ENCODE results near the gene CDC42SE2. TPM values are rescaled to one million over a fixed set of nuclear protein-coding genes. Genes with fewer than 3 reads are reported as not detected.
"Not testable (repeated sequence)": the region's sequence is repeated elsewhere in the genome, so short reads cannot be mapped to it uniquely, and the experiment has no call there.

CDC42SE2 gene
- total RNA-seq, 1 experiment from 2014 or later: 46.1 TPM

GRCh38 chr5:131396015-131396414 is 132.2 kb downstream of the CDC42SE2 start:
- Histone ChIP-seq H3K36me3 (ENCODE audit: control insufficient read depth, insufficient read depth, low read length) (peaks cover 19% of the 10 kb centered on the region), H3K9me3 (ENCODE audit: control insufficient read depth, insufficient read depth, low read depth, low read length) (no peaks in the 10 kb centered on the region), H3K27me3 (ENCODE audit: control insufficient read depth, insufficient read depth, low read length) (no peaks in the 10 kb centered on the region), H3K27ac (ENCODE audit: low read length) (no peak overlapping the region), H3K4me1 (ENCODE audit: control insufficient read depth, insufficient read depth, low read length) (peaks cover 3% of the 10 kb centered on the region; the same call in 1 of the 2 replicates), H3K4me3 (ENCODE audit: low read depth in 2 of 2, low read length in 2 of 2) (no peak overlapping the region)
- no TSS peak for BruUV-seq (replicated peaks)
- intact Hi-C loops (cut with micrococcal nuclease; ENCODE audit: unreplicated experiment) (no loop called here), in situ Hi-C loops (cut with HindIII; ENCODE audit: low pct_unique_long_range_greater_than_20kb, low sequenced_read_pairs) (no loop called here)
- no peak for ATAC-seq
- TF ChIP-seq SIN3A (IDR thresholded peaks at IDR 0.05; ENCODE audit: borderline replicate concordance, insufficient read depth, low read depth, low read length) (no peak), TCF7L2 (IDR thresholded peaks at IDR 0.05; ENCODE audit: low read depth, low read length) (no peak), POLR2AphosphoS5 (IDR thresholded peaks at IDR 0.05; ENCODE audit: low read depth, low read length) (no peak)
- TF ChIP-seq, protein P1, sequence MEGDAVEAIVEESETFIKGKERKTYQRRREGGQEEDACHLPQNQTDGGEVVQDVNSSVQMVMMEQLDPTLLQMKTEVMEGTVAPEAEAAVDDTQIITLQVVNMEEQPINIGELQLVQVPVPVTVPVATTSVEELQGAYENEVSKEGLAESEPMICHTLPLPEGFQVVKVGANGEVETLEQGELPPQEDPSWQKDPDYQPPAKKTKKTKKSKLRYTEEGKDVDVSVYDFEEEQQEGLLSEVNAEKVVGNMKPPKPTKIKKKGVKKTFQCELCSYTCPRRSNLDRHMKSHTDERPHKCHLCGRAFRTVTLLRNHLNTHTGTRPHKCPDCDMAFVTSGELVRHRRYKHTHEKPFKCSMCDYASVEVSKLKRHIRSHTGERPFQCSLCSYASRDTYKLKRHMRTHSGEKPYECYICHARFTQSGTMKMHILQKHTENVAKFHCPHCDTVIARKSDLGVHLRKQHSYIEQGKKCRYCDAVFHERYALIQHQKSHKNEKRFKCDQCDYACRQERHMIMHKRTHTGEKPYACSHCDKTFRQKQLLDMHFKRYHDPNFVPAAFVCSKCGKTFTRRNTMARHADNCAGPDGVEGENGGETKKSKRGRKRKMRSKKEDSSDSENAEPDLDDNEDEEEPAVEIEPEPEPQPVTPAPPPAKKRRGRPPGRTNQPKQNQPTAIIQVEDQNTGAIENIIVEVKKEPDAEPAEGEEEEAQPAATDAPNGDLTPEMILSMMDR (IDR thresholded peaks at IDR 0.05): no peak
- TF ChIP-seq, protein P2, sequence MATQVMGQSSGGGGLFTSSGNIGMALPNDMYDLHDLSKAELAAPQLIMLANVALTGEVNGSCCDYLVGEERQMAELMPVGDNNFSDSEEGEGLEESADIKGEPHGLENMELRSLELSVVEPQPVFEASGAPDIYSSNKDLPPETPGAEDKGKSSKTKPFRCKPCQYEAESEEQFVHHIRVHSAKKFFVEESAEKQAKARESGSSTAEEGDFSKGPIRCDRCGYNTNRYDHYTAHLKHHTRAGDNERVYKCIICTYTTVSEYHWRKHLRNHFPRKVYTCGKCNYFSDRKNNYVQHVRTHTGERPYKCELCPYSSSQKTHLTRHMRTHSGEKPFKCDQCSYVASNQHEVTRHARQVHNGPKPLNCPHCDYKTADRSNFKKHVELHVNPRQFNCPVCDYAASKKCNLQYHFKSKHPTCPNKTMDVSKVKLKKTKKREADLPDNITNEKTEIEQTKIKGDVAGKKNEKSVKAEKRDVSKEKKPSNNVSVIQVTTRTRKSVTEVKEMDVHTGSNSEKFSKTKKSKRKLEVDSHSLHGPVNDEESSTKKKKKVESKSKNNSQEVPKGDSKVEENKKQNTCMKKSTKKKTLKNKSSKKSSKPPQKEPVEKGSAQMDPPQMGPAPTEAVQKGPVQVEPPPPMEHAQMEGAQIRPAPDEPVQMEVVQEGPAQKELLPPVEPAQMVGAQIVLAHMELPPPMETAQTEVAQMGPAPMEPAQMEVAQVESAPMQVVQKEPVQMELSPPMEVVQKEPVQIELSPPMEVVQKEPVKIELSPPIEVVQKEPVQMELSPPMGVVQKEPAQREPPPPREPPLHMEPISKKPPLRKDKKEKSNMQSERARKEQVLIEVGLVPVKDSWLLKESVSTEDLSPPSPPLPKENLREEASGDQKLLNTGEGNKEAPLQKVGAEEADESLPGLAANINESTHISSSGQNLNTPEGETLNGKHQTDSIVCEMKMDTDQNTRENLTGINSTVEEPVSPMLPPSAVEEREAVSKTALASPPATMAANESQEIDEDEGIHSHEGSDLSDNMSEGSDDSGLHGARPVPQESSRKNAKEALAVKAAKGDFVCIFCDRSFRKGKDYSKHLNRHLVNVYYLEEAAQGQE (IDR thresholded peaks at IDR 0.05; ENCODE audit: insufficient read depth in 1 of 2, low read depth in 2 of 2, low read length in 1 of 2): no peak
- ChIA-PET CTCF (no interaction called here), POLR2A (no interaction called here)
- DNase-seq (ENCODE audit: low read depth, low spot score): no peak

- Histone ChIP-seq H3K36me3 (ENCODE audit: control insufficient read depth, insufficient read depth, low read length) (peaks cover 19% of the 10 kb centered on the region), H3K4me3 (ENCODE audit: low read depth in 2 of 2, low read length in 2 of 2) (no peak overlapping the region), H3K9me3 (ENCODE audit: control insufficient read depth, insufficient read depth, low read depth, low read length) (no peaks in the 10 kb centered on the region), H3K27me3 (ENCODE audit: control insufficient read depth, insufficient read depth, low read length) (no peaks in the 10 kb centered on the region), H3K4me1 (ENCODE audit: control insufficient read depth, insufficient read depth, low read length) (peaks cover 3% of the 10 kb centered on the region; the same call in 1 of the 2 replicates), H3K27ac (ENCODE audit: low read length) (no peak overlapping the region)
- DNase-seq (ENCODE audit: low read depth, low spot score) (no peak), ATAC-seq (no peak)
- TF ChIP-seq SIN3A (IDR thresholded peaks at IDR 0.05; ENCODE audit: borderline replicate concordance, insufficient read depth, low read depth, low read length) (no peak), POLR2AphosphoS5 (IDR thresholded peaks at IDR 0.05; ENCODE audit: low read depth, low read length) (no peak), TCF7L2 (IDR thresholded peaks at IDR 0.05; ENCODE audit: low read depth, low read length) (no peak)
- TF ChIP-seq, protein P1 (IDR thresholded peaks at IDR 0.05): no peak
- TF ChIP-seq, protein P2 (IDR thresholded peaks at IDR 0.05; ENCODE audit: insufficient read depth in 1 of 2, low read depth in 2 of 2, low read length in 1 of 2): no peak
- no TSS peak for BruUV-seq (replicated peaks)
- intact Hi-C loops (cut with micrococcal nuclease; ENCODE audit: unreplicated experiment): no loop called here
- ChIA-PET CTCF (no interaction called here), POLR2A (no interaction called here)
- in situ Hi-C loops (cut with HindIII; ENCODE audit: low pct_unique_long_range_greater_than_20kb, low sequenced_read_pairs): no loop called here
Observed at GRCh38 chr5:131396630-131397273, 132.9 kb downstream of the CDC42SE2 start.

DNA sequence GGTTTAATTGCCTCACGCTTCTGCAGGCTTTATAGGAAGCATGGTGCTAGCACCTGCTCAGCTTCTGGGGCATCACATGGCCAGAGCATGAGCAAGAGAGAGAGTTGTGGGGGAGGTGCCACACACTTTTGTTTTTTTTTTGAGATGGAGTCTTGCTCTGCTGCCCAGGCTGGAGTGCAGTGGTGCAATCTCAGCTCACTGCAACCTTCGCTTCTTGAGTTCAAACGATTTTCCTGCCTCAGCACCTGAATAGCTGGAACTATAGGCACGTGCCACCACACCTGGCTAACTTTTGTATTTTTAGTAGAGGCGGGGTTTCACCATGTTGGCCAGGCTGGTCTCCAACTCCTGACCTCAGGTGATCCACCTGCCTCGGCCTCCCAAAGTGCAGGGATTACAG is 135.2 kb downstream of the CDC42SE2 start:
- POLR2A ChIA-PET: interaction anchor here (0.6 kb wide), 1 partner anchor 21 kb away, joined by 3 read pairs; no protein-coding TSS in a partner anchor
- CTCF ChIA-PET: not testable (repeated sequence)

More for the DNA sequence above, 135.2 kb downstream of the CDC42SE2 start:
- in situ Hi-C loops (cut with HindIII; ENCODE audit: low pct_unique_long_range_greater_than_20kb, low sequenced_read_pairs); H3K27me3 ChIP-seq (ENCODE audit: control insufficient read depth, insufficient read depth, low read length); H3K27ac ChIP-seq (ENCODE audit: low read length); intact Hi-C loops (cut with micrococcal nuclease; ENCODE audit: unreplicated experiment); ATAC-seq; H3K4me3 ChIP-seq (ENCODE audit: low read depth in 2 of 2, low read length in 2 of 2); H3K9me3 ChIP-seq (ENCODE audit: control insufficient read depth, insufficient read depth, low read depth, low read length); BruUV-seq (replicated peaks); H3K4me1 ChIP-seq (ENCODE audit: control insufficient read depth, insufficient read depth, low read length); DNase-seq (ENCODE audit: low read depth, low spot score): not testable (repeated sequence)
- H3K36me3 ChIP-seq (ENCODE audit: control insufficient read depth, insufficient read depth, low read length): peaks cover 14% of the 10 kb centered on the region
